Esophagus muscularis mucosa (tissue), 4 donors: ENCODE results near the gene NUP37.

Experiments used
- CTCF ChIP-seq, 3 experiments: fragments of 200-600 bp in 2 of 3; fragments of 450-650 bp in 1 of 3; sonication (generic) in 2 of 3; IDR thresholded peaks; one replicate each; pipeline ENCODE4 v1.5.1; 2017 to 2019; ENCODE audit warnings: antibody characterized with exemption in 3 of 3, mild to moderate bottlenecking in 2 of 3, moderate library complexity in 1 of 3
- EP300 ChIP-seq: sonication (generic); formaldehyde crosslinking; IDR thresholded peaks from one replicate; pipeline ENCODE4 v1.6.1; 2017; ENCODE audit warnings: antibody characterized with exemption
- POLR2A ChIP-seq: fragments of 450-650 bp; IDR thresholded peaks from one replicate; pipeline ENCODE4 v1.6.1; 2017; ENCODE audit warnings: antibody characterized with exemption, moderate library complexity, mild to moderate bottlenecking, low read depth
- POLR2AphosphoS5 ChIP-seq, 2 donors: sonication (generic); formaldehyde crosslinking; IDR thresholded peaks; one replicate each; pipeline ENCODE4 v1.6.1; 2017; ENCODE audit warnings: antibody characterized with exemption in 2 of 2

DNA sequence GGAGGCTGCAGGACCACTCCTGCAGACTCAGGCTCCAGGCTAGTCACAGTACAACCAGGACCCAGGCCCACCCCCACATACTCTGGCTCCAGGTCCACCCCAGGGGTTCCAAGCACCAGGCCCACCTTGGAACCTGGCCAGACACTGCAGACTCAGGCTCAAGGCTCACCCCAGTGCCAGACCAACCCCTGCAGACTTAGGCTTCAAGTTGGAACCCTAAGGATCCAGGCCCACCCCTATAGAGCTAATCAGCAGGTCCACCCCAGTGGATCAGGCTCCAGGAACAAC is 66.9 kb downstream of the NUP37 start:
- no peak for TF ChIP-seq CTCF (IDR thresholded peaks at IDR 0.05)
- no peak for TF ChIP-seq POLR2A
- TF ChIP-seq POLR2AphosphoS5 (IDR thresholded peaks at IDR 0.05) = no peak
- TF ChIP-seq EP300 = no peak
